ENCODE results near the gene CRYZ.
"Not testable (repeated sequence)": the region's sequence is repeated elsewhere in the genome, so short reads cannot be mapped to it uniquely, and the experiment has no call there.

CRYZ gene

DNA sequence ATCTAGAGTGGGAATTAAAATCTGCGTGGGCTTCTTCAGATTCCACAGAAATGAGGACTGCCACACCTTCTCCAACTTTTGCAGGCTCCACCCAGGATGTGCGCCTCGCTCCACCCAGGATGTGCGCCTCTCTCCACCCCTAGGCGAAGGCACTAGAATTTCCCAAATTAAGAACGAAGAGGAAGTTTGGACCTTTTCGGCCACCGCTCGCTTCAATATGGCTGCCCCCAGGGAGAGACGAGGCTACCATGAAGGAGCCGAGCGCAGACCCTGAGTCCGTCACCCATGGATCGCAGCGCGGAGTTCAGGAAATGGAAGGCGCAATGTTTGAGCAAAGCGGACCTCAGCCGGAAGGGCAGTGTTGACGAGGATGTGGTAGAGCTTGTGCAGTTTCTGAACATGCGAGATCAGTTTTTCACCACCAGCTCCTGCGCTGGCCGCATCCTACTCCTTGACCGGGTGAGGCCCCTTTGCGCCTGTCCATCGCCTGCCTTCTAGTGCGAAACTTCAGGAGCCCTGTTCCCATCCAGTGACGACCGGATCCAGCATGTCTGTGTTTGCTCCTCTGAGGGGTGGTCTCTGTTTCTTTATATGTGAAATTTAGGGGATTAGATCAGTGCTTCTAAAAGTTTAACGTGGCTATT lies at the start of gene CRYZ, which contains the start of gene TYW3:
Gene CRYZ (minus strand): TSS at position 91 of the 644 bp plus-strand sequence. CDS start 8,229 bp downstream, outside the sequence.
Gene TYW3 (plus strand): TSS at position 193 of the 644 bp plus-strand sequence. CDS start 93 bp downstream, at position 286.
- peak; percentile 91 to 92 for DNase-seq
- peak; percentile 79 for TF ChIP-seq POLR2A (IDR thresholded peaks at IDR 0.05; ENCODE audit: low read length)
- TF ChIP-seq GATA1 (IDR thresholded peaks at IDR 0.05; ENCODE audit: low read depth, low read length) = no peak

DNA sequence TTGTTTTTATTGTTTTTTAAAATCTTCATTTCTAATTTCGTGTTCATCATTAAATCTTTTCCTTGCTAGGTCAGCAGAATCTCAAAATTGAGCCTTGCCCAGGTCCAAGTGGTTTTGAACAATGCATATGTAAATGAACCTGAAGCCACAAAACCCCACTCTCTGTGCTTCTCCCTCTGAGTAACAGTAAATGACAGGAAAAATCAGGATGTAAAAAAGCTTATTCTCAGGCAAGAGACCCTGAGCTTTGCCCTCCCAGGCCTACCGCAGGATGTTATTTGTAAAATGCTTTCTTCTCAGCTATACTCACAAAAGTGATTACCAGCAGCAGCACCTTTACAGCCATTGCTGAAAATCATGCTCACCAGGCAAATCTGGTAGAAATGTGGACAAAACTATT lies 47.7 kb upstream of the CRYZ start:
- no peak for TF ChIP-seq POLR2A (IDR thresholded peaks at IDR 0.05; ENCODE audit: low read length)
- TF ChIP-seq GATA1 (IDR thresholded peaks at IDR 0.05; ENCODE audit: low read depth, low read length) = no peak
- DNase-seq = no peak

GRCh38 chr1:74779750-74780149 lies 46.9 kb upstream of the CRYZ start:
- no peak for TF ChIP-seq POLR2A (IDR thresholded peaks at IDR 0.05; ENCODE audit: low read length)
- TF ChIP-seq GATA1 (IDR thresholded peaks at IDR 0.05; ENCODE audit: low read depth, low read length) = no peak
- DNase-seq = no peak

DNA sequence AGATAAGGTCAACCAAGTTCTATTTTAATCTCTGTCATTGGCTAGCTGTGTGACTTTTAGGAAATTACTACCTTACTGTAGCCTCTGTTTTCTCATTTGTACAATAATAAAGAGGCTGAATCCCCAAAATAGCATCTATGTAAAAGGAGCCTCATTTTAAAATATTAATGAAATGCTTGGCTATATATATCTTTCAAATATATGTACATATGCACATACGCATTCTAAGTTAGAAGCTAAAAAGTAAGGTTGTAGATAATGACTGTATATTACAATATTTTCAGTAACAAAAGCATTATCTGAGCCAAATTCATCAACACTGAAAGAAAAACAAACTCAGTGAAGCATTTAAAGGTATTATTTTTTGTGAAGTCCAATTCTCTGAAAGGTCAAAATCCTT lies 44.7 kb upstream of the CRYZ start:
- no peak for DNase-seq
- TF ChIP-seq GATA1 (IDR thresholded peaks at IDR 0.05; ENCODE audit: low read depth, low read length) (no peak), POLR2A (IDR thresholded peaks at IDR 0.05; ENCODE audit: low read length) (no peak)

DNA sequence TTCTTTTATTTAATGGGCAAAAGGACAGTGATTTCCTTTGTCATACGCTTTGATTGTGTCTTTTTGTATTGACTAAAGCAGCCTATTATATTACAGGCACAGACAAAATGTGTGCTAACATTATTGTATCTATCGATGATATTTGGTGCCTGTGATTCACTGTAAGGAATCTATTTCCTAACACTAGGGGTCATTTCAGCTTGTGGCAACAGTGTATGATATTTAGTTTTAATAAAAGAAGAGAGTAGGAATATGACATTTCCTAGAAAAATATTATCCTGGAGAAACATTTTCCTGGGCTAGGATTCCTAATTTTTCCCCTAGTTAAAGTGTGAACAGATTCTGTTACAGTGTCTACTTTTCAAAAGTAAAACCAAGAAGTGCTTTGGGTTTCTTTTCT lies 42.9 kb upstream of the CRYZ start:
- TF ChIP-seq GATA1 (IDR thresholded peaks at IDR 0.05; ENCODE audit: low read depth, low read length) (no peak), POLR2A (IDR thresholded peaks at IDR 0.05; ENCODE audit: low read length) (no peak)
- no peak for DNase-seq

DNA sequence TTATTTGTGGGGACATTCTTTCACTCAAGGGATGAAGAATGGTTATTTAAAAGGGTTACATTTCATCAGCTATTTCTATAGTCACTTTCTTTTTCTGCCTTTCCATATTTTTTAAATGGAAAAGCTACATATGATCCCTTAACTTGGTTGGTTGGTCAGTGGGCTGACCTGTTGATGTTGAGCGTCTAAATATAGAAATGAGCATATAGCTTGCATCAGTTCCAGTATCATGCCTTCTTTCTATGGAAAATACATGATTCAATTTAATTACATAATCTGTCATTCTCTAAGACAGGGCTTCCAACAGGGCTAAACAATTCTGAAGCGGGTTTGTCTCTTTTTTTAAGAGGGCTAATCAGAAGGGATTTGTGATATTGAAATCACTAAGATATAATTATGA lies 40.7 kb upstream of the CRYZ start:
- TF ChIP-seq POLR2A (IDR thresholded peaks at IDR 0.05; ENCODE audit: low read length) (no peak), GATA1 (IDR thresholded peaks at IDR 0.05; ENCODE audit: low read depth, low read length) (no peak)
- DNase-seq = no peak

GRCh38 chr1:74772945-74773344 lies 40.1 kb upstream of the CRYZ start:
- no peak for TF ChIP-seq GATA1 (IDR thresholded peaks at IDR 0.05; ENCODE audit: low read depth, low read length)
- no peak for TF ChIP-seq POLR2A (IDR thresholded peaks at IDR 0.05; ENCODE audit: low read length)
- no peak for DNase-seq

GRCh38 chr1:74771913-74772515 lies 39.2 kb upstream of the CRYZ start:
- peak; percentile 32 to 56 for DNase-seq
- TF ChIP-seq GATA1 (IDR thresholded peaks at IDR 0.05; ENCODE audit: low read depth, low read length) (no peak), POLR2A (IDR thresholded peaks at IDR 0.05; ENCODE audit: low read length) (no peak)

DNA sequence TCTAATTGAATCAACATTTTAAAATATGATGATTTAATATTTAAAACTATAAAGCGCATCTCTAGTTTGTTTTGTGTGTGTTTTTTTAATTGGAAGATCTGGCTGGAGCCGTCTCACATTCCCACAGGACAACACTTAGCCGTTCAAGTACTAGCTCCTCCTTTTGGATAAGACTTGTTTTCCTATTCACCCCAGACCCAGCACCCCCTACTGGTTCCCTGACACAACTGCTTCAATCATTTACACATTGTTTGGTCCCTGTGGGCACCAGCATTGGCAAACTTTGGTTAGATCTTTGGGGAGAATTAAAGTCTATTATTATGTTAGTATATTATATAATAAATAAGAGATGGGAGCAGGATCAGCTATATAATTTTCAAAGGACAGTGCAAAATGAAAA lies 34.6 kb upstream of the CRYZ start:
- no peak for TF ChIP-seq GATA1 (IDR thresholded peaks at IDR 0.05; ENCODE audit: low read depth, low read length)
- no peak for TF ChIP-seq POLR2A (IDR thresholded peaks at IDR 0.05; ENCODE audit: low read length)
- DNase-seq = peak; percentile 38 to 50

GRCh38 chr1:74766579-74766978 lies 33.7 kb upstream of the CRYZ start:
- DNase-seq = no peak
- TF ChIP-seq GATA1 (IDR thresholded peaks at IDR 0.05; ENCODE audit: low read depth, low read length) (no peak), POLR2A (IDR thresholded peaks at IDR 0.05; ENCODE audit: low read length) (no peak)

GRCh38 chr1:74763807-74764206 lies 31.0 kb upstream of the CRYZ start:
- no peak for DNase-seq

GRCh38 chr1:74756650-74757049 lies 23.8 kb upstream of the CRYZ start:
- DNase-seq = not testable (repeated sequence)

More at GRCh38 chr1:74763807-74764206, 31.0 kb upstream of the CRYZ start:
- TF ChIP-seq GATA1 (IDR thresholded peaks at IDR 0.05; ENCODE audit: low read depth, low read length) (no peak), POLR2A (IDR thresholded peaks at IDR 0.05; ENCODE audit: low read length) (no peak)

DNA sequence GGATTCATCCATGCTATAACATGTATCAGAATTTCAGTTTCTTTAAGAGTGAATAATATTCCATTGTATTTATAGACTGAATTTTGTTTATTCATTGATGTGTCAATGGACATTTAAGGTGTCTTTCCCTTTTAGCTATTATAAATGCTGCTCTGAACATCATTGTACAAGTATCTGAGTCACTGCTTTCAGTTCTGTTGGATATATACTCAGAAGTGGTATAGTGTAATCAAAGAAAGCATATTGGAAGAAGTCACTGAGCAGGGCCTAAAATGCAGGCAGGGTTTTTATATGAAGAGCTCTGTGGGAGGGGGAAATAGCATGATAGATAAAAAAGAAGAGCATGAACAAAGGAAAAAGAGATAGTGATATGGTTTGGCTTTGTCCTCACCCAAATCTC lies 22.6 kb upstream of the CRYZ start:
- DNase-seq = no peak
- TF ChIP-seq POLR2A (IDR thresholded peaks at IDR 0.05; ENCODE audit: low read length) = no peak
- TF ChIP-seq GATA1 (IDR thresholded peaks at IDR 0.05; ENCODE audit: low read depth, low read length) = no peak

- TF ChIP-seq POLR2A (IDR thresholded peaks at IDR 0.05; ENCODE audit: low read length) = no peak
- TF ChIP-seq GATA1 (IDR thresholded peaks at IDR 0.05; ENCODE audit: low read depth, low read length) = no peak
- DNase-seq = no peak
Measured at GRCh38 chr1:74753104-74753503, 20.3 kb upstream of the CRYZ start.

DNA sequence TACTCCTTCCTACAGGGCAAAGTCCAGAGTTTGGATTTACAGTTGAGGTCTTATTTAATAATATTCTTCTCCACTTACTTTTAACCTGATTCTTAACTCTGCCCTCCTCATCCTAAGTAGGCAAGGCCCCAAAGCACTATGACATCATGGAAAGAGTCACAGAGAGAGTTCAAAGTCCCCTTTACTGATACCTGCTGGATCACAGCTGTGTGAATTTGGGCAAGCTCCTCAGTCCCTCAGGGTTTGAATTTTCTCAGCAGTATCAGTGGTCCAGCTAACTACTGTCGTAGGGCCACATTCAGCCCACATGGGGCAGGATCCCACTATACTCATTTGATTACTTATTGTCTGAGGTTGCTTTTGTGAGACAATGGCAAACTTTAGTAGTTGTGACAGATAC lies 16.1 kb upstream of the CRYZ start:
- DNase-seq = peak in 1 of 2 experiments; percentile 24
- TF ChIP-seq GATA1 (IDR thresholded peaks at IDR 0.05; ENCODE audit: low read depth, low read length) (no peak), POLR2A (IDR thresholded peaks at IDR 0.05; ENCODE audit: low read length) (no peak)

DNA sequence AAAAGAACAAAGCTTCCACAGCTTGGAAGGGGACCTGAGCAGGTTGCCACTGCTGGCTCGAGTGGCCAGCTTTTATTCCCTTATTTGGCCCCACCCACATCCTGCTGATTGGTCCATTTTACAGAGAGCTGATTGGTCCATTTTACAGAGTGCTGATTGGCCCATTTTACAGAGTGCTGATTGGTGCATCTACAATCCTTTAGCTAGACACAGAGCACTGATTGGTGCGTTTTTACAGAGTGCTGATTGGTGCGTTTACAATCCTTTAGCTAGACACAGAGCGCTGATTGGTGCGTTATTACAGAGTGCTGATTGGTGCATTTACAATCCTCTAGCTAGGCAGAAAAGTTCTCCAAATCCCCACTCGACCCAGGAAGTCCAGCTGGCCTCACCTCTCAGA lies 12.4 kb upstream of the CRYZ start:
- DNase-seq = not testable (repeated sequence)

DNA sequence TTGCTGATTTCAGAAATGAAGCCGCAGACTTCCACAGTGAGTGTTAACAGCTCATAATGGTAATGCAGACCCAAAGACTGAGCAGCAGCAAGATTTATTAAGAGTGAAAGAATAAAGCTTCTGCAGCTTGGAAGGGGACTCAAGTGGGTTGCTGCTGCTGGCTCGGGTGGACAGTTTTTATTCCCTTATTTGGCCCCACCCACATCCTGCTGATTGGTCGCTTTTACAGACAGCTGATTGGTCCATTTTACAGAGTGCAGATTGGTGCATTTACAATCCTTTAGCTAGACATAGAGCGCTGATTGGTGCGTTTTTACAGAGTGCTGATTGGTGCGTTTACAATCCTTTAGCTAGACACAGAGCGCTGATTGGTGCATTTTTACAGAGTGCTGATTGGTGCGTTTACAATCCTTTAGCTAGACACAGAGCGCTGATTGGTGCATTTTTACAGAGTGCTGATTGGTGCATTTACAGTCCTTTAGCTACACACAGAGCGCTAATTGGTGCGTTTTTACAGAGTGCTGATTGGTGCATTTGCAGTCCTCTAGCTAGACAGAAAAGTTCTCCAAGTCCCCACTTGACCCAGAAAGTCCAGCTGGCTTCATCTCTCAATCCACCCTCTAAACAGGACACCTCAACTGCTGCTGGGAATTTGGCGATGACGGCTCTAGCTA lies 7.6 kb upstream of the CRYZ start:
- peak; percentile 5 to 13 for DNase-seq
